ENCODE measurements around the gene LSG1.

- no peak for TF ChIP-seq CTCF (IDR thresholded peaks at IDR 0.05)
- no peak for TF ChIP-seq POLR2A (IDR thresholded peaks at IDR 0.05)
Observed at GRCh38 chr3:194707147-194707540, 35.2 kb upstream of the LSG1 start.

Data from adrenal gland (tissue), 5 donors.